Hematopoietic multipotent progenitor cell treated with erythropoietin and hydrocortisone succinate and interleukin-3 and kit ligand, for 4 days (in vitro differentiated cells): ENCODE data around the gene CELF2.
A peak's percentile ranks its signal among the peaks of the same experiment; 100 is the strongest.

Experiments used
- DNase-seq: peaks from one replicate; pipeline ENCODE4 v3.0.0-alpha.2; 2015

The CELF2 gene

DNA sequence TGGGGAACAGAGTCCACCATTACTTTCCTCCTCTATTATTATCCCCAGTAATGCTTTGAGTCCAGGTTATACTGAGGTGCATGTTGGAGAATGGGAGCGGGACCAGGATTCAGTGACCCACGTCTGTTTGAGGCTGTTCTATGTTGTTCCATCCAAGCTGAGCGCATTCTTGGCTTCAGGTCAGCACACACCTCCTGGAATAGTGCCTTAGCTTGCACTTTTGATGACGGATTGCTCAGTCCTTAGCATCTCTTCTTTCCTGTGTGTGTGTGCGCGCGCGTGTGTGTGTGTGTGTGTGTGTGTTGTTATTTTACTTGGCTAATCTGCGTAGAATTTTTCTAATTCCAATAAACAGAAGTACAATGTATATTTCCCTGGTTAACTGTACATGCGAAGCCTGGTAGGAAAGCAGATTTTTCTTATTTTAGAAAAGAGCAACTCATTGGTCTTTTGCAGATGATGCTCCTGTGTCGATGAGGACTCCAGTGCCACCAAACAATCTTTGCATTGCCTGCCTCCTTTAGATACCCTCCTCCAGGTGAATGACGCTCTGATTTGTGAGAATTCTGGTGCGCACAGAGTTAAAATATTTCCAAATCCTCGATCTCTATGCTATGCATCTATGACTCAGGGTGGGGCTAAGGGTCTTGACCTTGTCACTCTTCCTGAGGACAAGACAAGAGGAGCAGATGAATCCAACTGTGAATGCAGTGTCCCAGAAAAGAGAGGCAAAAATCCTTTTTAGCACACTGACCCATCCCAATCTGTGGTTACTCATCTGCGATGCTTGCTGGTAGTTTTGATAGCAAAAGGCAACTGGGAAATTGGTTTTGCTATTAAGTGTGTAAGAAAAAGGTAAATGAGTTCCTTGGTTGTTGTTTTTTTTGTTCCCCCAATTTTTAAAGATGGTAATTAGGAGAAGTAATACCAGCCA is 13.3 kb upstream of the CELF2 start:
- DNase-seq: no peak

DNA sequence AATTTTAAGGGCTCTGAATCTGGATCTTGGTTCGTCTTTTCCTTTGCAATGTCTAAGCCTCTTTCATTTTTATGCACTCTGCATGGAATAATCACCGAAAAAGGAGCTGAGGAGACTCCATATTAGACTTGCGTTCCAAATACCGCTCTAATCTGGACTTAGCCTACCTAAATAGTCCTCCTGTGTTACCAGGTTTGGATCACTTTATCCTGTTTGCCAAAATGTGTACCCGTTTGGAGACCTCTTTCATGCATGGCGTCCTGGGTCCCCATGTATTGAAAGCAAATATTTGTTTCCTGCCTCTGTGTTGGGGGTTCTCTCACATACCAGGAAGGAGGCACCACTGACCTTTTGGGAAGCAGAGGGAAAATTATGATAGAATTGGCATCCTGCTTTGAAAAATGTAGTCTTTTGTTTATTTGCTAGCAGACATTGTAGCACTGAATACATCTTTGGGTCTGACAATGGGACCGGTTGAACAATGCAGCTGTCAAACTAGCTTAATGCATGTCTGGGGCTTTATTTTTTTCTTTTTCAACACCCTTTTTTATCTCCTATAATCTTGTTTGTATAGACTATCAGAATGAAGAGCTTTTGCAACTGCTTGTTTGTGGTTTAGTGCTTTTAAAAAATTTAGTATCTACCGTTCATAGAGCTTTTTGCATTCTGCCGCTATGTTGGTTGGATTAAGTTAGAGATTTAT is 11.8 kb upstream of the CELF2 start:
- DNase-seq: no peak

DNA sequence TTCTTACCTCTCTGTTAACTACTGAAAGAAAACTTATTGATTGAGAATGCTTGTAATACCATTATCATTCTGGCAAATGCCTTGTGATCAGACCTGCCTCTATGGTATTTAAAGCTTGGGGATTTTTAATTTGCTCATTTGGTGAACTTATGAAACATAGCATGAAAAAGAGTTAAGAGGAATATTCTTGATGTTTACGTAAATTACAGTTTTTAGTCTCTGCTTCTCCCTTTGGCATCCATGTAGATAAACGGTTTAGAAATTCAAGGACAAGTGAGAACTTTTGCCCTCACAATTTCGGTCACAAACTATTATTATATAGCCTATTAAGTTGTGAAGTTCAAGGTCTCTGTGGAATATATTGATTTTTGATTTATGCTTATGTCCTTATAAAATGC is 11.2 kb upstream of the CELF2 start:
- DNase-seq: no peak

DNA sequence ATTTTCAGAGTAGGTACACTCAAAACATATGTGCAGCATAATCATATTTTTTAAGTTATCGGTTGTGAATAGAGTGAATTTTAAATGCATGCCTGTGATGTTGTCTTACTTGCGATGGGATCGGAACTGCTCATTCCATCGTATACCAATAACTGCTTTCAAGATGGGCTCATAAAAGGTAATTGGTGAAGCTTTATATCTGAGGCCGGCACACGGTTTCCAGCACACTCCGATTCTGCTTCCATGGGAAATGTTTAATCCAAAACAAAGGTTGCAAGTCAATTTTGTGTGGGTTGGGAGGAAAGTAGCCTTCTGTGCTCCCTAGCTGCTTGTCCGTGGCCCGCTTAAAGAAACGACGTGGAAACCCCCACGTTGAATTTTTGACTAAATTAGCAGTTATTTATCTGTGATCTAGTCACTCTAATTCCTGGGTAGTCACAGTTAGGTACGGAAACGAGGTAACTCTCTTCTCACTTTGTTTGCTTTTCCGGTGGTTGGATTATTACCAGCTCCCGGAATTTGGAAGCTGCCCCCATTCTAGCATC is 10.1 kb upstream of the CELF2 start:
- no peak for DNase-seq

DNA sequence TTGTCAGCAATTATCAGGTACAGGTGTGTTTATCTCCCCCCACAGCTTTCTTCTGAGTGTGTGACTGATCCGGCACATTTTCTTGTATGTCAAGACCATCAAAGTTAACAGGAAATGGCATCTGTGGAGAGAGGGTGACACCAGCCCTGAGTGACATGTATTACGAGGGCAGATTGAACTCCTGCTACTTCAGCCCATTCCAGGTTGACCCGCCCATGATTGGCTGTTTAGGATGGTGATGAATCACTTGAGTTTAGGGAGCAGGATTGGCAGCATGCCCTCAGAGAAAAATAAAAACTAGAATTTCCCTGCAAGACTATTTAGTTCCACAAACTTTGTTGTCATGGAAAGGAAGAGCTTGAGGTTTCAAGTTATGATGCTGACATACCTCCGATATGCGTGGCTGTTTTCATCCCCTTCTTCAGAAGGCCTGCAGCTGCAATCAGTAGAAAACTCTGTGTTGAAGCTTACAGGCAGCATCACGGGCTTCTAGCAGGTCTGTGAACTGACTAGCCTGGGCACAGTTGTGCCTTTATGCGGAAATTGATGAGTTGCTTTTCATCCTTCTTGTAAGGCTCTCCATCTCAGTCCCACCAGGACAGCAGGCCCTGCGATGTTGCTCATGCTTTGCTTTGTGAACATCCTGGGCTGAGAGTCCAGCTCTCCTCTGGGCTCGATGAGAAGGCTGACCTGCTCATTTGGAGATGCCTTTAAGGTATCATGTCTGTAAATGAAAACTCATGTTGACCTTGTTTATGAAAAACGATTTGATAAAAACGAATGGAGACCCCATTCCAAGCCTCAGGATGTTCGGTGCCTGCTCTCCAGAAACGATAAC is 8.0 kb upstream of the CELF2 start:
- no peak for DNase-seq

DNA sequence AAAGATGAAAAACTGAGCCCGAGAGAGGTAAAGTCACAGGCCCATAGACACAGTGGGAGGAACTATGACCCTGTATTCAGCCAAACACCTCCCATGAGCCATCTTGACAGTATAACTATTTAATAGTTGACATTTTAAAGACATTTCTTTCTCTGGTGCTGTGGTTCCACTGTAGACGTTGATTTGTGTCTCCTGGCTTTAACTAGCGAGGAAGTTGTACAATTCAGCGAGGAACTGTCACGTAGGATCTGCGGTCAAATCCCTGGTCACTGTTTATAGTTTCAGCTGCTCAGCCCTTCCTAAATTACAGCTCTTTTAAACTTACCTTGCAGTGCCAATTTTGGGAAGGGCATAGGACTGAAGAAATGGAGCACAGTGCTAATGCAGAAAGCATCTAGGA is 7.1 kb upstream of the CELF2 start:
- no peak for DNase-seq

DNA sequence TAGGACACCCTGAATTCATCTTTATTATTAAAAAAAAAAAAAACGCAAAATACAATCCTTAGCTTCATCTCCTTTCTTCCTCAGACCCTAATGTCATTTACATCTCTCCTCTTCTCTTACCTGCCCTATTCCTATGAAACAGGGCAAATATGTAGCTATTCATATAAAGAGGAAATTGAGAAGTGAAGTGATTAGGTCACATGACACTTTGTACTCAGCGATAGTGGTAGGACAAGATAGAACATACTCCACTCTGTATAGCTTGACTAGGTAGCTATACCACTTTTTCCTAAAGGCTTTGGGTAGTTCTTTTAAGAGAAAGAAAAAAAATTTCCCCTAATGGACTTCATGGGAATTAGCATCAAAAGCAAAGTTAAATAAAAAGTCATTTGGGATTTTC is 6.2 kb upstream of the CELF2 start:
- no peak for DNase-seq

DNA sequence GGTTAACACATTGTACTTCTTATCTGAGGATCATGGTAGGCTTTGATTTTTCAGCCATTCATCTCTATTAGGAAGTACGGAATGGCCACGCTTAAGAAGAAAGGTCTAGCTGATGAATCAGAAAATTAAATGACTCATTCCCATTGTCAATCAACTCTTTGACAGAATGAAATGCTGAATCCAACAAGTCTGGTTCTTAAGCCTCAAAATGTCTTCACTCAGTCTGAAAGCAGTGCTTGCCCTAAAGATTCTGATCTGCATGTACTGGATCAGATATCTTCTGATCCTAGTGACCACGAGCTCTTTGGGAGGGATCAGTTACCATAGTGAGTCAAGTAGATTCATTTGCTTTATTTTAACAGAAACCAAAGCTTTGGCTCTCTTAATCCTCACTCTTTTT is 5.7 kb upstream of the CELF2 start:
- DNase-seq: no peak

DNA sequence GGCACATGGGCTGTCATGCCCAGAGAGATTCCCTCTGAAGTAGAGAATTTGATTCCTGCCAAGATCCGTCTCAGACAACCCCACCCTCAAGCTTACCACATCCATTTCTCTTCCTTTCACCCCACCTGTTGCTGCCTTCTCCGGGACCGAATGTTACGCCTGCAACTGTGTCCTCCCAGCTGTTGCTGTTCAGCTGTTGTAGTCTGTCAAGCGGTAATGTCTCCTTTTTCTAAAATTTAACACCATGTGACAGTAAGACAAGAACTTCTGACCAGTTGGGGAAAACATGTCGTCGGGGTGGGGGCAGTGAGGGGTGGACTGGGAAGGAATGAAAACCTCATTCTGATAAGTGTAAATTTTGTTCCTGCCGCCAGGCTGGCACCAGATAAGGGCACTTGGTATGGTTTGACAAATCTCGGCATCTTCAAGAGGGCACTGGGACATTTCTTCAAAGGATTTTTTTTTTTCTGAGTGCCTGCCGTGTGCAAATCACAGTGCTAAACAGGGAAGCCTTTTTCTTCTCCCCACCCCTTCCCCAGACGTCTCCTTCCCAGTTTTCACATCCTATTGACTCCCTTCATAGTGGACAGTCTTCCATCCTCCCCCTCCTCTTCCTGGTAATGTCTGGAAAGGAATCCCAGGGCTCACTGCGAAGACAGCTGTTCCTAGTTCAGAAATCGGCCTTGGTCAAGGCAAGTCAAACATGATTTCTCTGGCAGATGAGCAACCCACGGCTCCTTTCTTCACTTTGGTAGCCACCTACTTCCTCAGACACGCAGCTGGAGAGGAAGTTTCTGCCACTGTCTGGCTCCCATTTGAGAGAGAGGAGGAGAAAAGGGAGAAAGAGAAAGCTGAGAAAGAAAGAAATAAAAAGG is 5.0 kb upstream of the CELF2 start:
- peak; percentile 20 for DNase-seq

DNA sequence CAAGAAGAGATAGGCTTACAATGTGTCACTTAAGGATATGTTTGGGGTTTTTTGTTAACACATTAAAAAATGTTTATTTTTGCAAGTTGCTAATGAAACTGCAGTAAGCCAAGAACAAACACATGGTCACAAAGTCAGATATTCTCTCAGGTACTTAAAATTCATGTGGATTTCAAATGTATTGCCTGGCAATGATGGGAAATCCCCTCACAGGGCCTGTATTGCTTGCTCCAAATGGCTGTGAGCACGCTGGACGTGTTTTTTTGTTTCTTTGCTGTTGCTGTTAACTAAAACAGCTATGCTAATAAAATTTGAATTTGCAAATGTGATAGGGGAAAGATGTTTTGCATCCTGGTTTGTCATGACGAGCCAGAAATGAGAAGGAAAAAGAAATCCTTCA is 3.8 kb upstream of the CELF2 start:
- no peak for DNase-seq

DNA sequence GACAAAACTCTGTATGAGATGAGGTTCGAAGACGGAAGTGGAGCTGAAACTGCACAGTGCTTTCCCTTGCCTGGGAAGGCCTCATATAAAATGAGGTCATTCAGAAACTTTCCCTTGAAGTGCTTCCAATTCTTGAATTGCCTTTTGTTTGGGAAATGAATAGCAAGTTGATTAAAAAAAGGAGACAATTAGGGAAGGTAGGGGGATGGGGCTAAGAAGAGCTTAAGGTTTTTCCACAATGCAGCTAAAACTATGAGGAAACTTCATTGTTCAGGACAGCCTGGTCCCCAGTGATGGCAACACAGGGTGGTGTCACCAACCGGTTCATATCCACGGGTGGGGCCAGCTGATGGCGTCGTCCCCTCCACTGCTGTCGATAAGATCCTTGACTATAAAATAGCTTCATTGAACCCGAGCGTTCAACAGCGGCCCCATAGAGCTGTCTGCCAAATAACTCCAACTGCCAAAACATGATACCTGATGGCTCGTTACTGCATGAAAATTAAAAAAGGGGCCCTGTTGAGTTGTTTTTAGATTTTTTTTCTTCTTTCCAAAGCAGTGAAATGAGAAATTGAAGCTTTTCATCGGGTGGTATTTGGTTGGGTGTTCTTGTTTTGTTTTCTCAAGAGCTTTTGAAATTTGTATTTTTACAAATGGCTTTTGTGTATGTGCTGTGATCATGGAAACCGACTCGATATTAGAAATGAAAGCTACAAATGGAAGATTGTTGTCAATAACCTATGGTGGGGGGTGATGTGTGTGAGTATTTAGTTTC is 2.8 kb upstream of the CELF2 start:
- DNase-seq: no peak

DNA sequence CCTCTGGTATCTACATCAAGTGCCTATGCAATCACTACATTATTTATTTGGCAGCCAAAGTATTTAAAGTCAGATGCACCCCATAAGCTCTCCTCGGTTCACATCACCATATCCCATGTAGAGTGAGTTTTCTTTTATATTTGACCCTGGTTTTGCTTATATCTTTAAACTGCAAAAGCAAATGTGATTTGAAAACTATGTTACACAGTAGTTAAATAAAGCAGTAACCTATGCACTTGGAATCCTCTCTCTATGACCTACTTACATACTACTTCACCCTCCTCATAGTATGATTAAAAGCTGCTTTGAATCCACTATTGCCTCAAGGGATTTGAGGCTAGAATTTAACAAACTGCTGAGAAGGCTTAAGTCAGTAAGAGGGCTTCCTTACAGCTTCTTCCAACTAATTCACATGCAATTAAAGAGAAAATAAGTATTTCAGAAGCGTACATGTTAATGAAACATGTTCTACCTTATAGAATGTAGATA is 2.2 kb upstream of the CELF2 start:
- no peak for DNase-seq

DNA sequence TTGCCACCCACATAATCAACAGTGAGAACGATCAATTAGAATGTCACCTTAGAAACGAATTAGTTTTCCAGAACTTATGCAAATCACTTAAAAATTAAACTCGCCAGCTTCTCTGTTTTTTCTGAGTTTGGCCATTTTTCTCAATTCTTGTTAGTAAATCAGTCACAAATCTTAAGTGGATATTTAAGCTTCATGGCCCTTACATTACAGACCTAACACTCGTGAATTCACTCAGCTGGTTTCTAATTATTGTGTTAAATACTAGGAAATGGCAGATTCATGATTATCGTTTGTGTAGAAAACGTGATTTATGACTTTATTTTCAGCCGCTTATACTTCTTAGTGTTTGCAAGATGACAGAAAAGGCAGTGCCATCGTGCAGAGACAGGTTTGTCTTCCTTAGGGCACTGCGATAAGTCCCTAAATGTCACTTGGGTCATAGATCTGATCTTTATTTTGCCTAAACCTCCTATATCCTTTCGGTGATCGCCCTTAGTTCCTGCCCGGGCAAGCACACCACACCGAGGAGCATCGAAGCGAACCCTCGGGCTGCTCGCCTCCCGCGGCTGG is 587 bp upstream of the CELF2 start:
- DNase-seq: no peak

DNA sequence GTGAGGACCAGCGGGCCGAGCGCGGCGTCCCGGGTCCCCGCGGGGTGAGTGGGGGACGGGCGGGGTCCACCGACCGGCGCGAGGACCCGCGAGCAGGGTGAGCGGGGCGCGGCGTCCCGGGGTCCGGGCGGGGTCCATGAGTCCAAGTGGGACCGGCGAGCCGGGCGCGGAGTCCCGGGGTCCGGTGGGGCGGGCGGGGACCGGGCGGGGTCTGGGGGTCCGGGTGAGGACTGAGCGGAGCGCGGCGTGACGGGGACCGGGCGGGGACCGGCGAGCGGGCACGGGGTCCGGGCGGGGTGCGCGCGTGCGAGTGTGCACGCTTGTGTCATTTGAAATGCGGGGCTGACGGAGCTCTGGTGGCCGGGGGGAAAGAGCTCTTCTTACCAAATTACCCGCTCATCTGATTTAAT is 765 bp downstream of the CELF2 start:
- DNase-seq: peak; percentile 25

DNA sequence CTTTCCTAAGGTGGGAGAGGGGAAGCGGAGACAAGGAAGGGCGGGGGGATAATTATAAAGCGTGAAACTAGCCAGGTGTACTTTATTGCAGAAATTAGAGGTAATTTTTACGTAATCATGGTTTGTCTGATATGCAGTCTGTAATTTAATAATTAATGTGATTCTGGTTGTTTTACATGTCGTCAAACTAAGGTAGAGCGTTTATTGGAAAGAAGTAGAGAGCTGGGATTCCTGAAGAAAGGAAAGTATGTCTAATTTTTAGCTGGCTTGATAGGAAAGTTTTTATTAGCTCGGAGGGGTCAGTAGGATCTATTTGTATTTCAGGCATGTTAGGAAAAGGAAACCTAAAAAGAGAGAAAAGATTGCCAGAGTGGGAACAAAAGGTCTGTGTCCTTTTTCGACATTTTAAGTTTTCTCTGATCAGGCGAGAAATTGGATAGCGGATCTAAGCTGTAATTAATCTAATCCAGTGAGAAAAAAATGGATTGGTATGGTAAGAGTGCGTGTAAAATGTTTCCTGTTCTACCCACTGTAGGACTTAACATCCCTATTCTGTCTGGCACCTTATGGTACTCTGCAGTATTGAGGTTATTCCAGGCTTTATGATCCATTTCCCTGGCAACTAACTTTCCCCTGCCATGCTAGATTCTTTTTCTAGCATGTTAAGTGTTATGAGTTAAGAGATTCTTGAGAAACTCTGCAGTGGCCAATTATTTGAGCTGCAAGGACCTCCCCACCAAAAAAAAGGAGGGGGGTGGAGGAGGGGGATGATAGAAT is 1.4 kb downstream of the CELF2 start:
- DNase-seq: no peak

DNA sequence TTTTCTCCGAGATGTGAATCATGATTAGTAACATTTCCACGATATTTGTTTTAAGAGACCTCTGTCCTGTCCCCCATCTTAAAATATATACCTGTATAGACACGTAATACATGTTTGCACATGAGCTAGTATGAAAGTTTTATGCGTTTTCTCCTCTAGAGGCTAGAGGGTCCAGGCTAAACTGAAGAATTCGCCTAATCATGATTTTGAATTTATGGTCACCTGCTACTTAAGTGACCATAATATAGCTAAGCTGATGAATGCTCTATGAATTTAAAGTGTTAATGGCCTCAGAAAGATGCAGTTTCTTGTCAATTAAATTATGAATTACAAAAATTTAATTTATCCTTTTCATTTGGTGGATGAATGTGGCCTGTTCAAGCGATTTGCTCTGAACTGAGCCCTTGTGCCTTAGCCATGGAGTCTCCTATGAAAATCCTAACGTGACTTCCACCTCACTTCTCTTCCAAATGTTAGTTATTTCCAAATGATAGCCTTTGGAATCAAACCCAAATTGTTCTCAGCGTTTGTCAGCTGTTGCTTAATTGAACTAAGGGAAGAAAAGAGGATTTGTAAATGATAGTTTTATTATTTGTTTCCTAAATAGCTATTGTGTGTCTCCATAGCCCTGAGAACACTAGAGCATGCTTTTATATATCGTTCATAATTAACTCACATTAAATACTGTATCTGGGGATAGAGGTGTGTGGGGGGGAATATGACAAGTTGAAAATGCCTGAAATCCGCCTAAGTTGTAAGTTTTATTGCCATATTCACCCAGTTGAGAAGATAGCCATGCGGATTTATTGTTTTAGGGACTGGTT is 2.3 kb downstream of the CELF2 start:
- DNase-seq: no peak

DNA sequence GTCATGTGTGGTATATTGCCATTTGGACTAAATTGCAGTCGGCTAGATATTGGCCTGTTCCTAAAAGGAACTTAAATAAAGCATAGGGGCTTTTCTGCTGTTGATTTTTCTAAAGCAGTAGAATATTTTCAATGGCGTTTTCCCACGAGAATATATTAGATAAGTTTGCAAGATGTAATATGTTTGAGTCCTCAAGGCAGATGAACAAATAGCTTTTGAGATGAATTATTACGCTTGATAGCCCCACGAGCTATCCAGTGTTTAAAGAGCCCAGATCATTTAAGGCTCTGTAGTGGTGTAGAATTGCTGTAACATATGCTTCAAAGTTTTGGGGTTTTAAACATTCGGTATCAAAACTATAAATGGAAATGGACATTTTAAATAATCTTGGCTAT is 2.9 kb downstream of the CELF2 start:
- DNase-seq: no peak

DNA sequence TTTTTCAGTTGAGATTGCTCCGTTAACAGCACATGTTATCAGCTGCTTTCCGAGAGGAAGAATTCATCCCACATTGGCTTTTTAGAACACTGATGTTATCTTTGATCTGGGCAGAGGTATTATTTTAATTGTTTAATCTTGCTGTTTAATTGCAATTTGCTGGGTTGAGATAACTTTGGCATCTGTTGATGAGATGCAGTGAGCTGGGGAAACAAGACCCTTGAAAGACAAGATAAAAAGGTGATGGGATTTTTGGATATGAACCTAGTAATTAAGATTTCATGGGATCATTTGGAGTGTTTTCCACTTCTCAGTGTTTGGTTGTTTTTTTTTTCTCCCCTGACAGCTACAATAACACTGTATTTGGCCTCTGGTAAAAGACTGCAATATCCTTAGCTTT is 4.5 kb downstream of the CELF2 start:
- DNase-seq: no peak
